Gastrocnemius medialis (tissue), 4 donors: ENCODE results near the gene PAX5. TPM values are rescaled to one million over a fixed set of nuclear protein-coding genes. Genes with fewer than 3 reads are reported as not detected.
"Not testable (repeated sequence)": the region's sequence is repeated elsewhere in the genome, so short reads cannot be mapped to it uniquely, and the experiment has no call there.

Experiments used
- ATAC-seq, 2 donors: fragments of 150-250 bp; one replicate each; pipeline ENCODE4 v1.9.1; 2016
- DNase-seq, 2 donors: peaks; one replicate each; pipeline ENCODE4 v3.0.0-alpha.2; 2019
- H3K27ac ChIP-seq, 4 donors: fragments of 200-600 bp; sonication (generic); 1 replicate in 1 of 4; 2 replicates in 3 of 4; pipeline ENCODE4 v1.5.1; 2016 to 2018; ENCODE audit warnings: mild to moderate bottlenecking in 2 of 4, moderate library complexity in 1 of 4
- H3K27me3 ChIP-seq, 3 donors: fragments of 200-600 bp; sonication (generic) in 2 of 3; 1 replicate in 1 of 3; 2 replicates in 2 of 3; pipeline versions ENCODE4 v1.5.1 to v1.6.0; 2016 to 2019; ENCODE audit warnings: mild to moderate bottlenecking in 1 of 3, moderate library complexity in 1 of 3
- H3K36me3 ChIP-seq, 2 donors: fragments of 200-600 bp; sonication (generic) in 1 of 2; one replicate each; pipeline ENCODE4 v1.5.1; 2017 to 2018
- H3K4me1 ChIP-seq, 2 donors: fragments of 200-600 bp; sonication (generic) in 1 of 2; one replicate each; pipeline ENCODE4 v1.5.1; 2016 to 2017; ENCODE audit warnings: mild to moderate bottlenecking in 2 of 2
- H3K4me3 ChIP-seq, 4 donors: fragments of 200-600 bp; sonication (generic) in 3 of 4; 1 replicate in 1 of 4; 2 replicates in 3 of 4; pipeline ENCODE4 v1.5.1; 2016 to 2019; ENCODE audit warnings: mild to moderate bottlenecking in 2 of 4
- H3K9me3 ChIP-seq, 3 donors: fragments of 200-600 bp; sonication (generic) in 2 of 3; 1 replicate in 1 of 3; 2 replicates in 2 of 3; pipeline ENCODE4 v1.5.1; 2016 to 2019
- CTCF ChIP-seq, 5 experiments: fragments of 450-650 bp in 3 of 5; fragments of 200-600 bp in 2 of 5; sonication (generic) in 2 of 5; IDR thresholded peaks in 4 of 5; conservative IDR thresholded peaks in 1 of 5; 1 replicate in 4 of 5; 2 replicates in 1 of 5; pipeline ENCODE4 v1.5.1; 2016 to 2019; ENCODE audit warnings: antibody characterized with exemption in 5 of 5, mild to moderate bottlenecking in 3 of 5, moderate library complexity in 3 of 5
- POLR2A ChIP-seq, 2 donors: fragments of 450-650 bp; IDR thresholded peaks; one replicate each; pipeline ENCODE4 v1.6.1; 2017; ENCODE audit warnings: antibody characterized with exemption in 2 of 2, mild to moderate bottlenecking in 2 of 2, moderate library complexity in 2 of 2
- in situ Hi-C, 4 donors: fragments of 200-750 bp; cut with MboI; loops; one replicate each; pipeline versions ENCODE4 v1.15.0 to v1.8.0; 2017; ENCODE audit warnings: low sequenced_read_pairs in 4 of 4
- intact Hi-C: fragments of 100-400 bp; cut with DNase I; formaldehyde crosslinking; loops from one replicate; pipeline ENCODE4 v1.15.1; 2023; ENCODE audit warnings: low total_unique reads
- total RNA-seq, 4 donors: library from RNA; depleted of rRNA; stranded (reverse); fragments of >200 nt; gene quantifications; one replicate each; pipeline versions ENCODE4 v1.1.0 to v1.2.3, GENCODE V29; 2016

Gene PAX5
- total RNA-seq, 4 donors from 2014 or later, result 0.19 TPM; not detected in 3

- no peaks in the 10 kb centered on the region for H3K9me3 ChIP-seq
- H3K4me3 ChIP-seq, result no peak overlapping the region
- no peaks in the 10 kb centered on the region for H3K36me3 ChIP-seq
- ATAC-seq (no peak), DNase-seq (no peak)
- in situ Hi-C loops, result no loop called here
- intact Hi-C loops, result no loop called here
- peaks cover 5 to 14% (median 7%) of the 10 kb centered on the region in 3 donors for H3K27me3 ChIP-seq
- no peak overlapping the region for H3K27ac ChIP-seq
- TF ChIP-seq POLR2A (IDR thresholded peaks at IDR 0.05), result no peak
- no peak for TF ChIP-seq CTCF (IDR thresholded peaks at IDR 0.05 in 4 of 5, conservative IDR thresholded peaks at IDR 0.05 in 1 of 5)
- H3K4me1 ChIP-seq, result no peaks in the 10 kb centered on the region
Measured at GRCh38 chr9:37060833-37061232, 26.8 kb upstream of the PAX5 start.

- intact Hi-C loops, result no loop called here
Measured at GRCh38 chr9:37056046-37056920, 22.2 kb upstream of the PAX5 start.

GRCh38 chr9:37054363-37054720 is 20.3 kb upstream of the PAX5 start:
- intact Hi-C loops, DNase-seq, H3K4me1 ChIP-seq, ATAC-seq, H3K36me3 ChIP-seq, in situ Hi-C loops, H3K9me3 ChIP-seq, H3K4me3 ChIP-seq, H3K27ac ChIP-seq: not testable (repeated sequence)
- peaks cover 0 to 30% (median 22%) of the 10 kb centered on the region in 3 donors for H3K27me3 ChIP-seq

More at GRCh38 chr9:37056046-37056920, 22.2 kb upstream of the PAX5 start:
- H3K27ac ChIP-seq, result no peak overlapping the region
- DNase-seq (no peak), ATAC-seq (no peak)
- peaks cover 0 to 18% (median 13%) of the 10 kb centered on the region in 3 donors for H3K27me3 ChIP-seq
- TF ChIP-seq CTCF (IDR thresholded peaks at IDR 0.05 in 4 of 5, conservative IDR thresholded peaks at IDR 0.05 in 1 of 5), result no peak
- no peak for TF ChIP-seq POLR2A (IDR thresholded peaks at IDR 0.05)
- H3K4me1 ChIP-seq, result no peaks in the 10 kb centered on the region
- H3K4me3 ChIP-seq, result no peak overlapping the region
- in situ Hi-C loops, result no loop called here
- H3K9me3 ChIP-seq, result no peaks in the 10 kb centered on the region
- no peaks in the 10 kb centered on the region for H3K36me3 ChIP-seq

GRCh38 chr9:37053684-37054362 is 19.8 kb upstream of the PAX5 start:
- H3K36me3 ChIP-seq, result no peaks in the 10 kb centered on the region
- H3K4me1 ChIP-seq, result no peaks in the 10 kb centered on the region
- DNase-seq (no peak), ATAC-seq (no peak)
- H3K4me3 ChIP-seq, result no peak overlapping the region
- in situ Hi-C loops, result no loop called here
- H3K27me3 ChIP-seq, result peaks cover 0 to 30% (median 24%) of the 10 kb centered on the region in 3 donors
- intact Hi-C loops, result no loop called here
- H3K27ac ChIP-seq, result no peak overlapping the region
- TF ChIP-seq CTCF (IDR thresholded peaks at IDR 0.05 in 4 of 5, conservative IDR thresholded peaks at IDR 0.05 in 1 of 5) (no peak), POLR2A (IDR thresholded peaks at IDR 0.05) (no peak)
- no peaks in the 10 kb centered on the region for H3K9me3 ChIP-seq

- DNase-seq (no peak), ATAC-seq (no peak)
- H3K36me3 ChIP-seq, result no peaks in the 10 kb centered on the region
- in situ Hi-C loops, result no loop called here
- no peaks in the 10 kb centered on the region for H3K9me3 ChIP-seq
- no peak for TF ChIP-seq POLR2A (IDR thresholded peaks at IDR 0.05)
- no peak for TF ChIP-seq CTCF (IDR thresholded peaks at IDR 0.05 in 4 of 5, conservative IDR thresholded peaks at IDR 0.05 in 1 of 5)
- H3K27ac ChIP-seq, result no peak overlapping the region
- H3K4me1 ChIP-seq, result no peaks in the 10 kb centered on the region
- no peak overlapping the region for H3K4me3 ChIP-seq
- peaks cover 9 to 52% (median 45%) of the 10 kb centered on the region in 3 donors for H3K27me3 ChIP-seq
- intact Hi-C loops, result no loop called here
Measured at GRCh38 chr9:37046683-37047082, 12.6 kb upstream of the PAX5 start.
